Neural cell (in vitro differentiated cells): ENCODE results near the gene KCNJ4. TPM values are rescaled to one million over a fixed set of nuclear protein-coding genes. Genes with fewer than 3 reads are reported as not detected.

Source experiments
- H2AFZ ChIP-seq: fragments of 200-600, 300-800 bp; sonication (generic), shearing (Covaris generic); 2 replicates; pipeline ENCODE4 v1.6.0; 2014; ENCODE audit warnings: low read depth, mild to moderate bottlenecking, antibody characterized with exemption, low read length, moderate library complexity
- H3F3A ChIP-seq: fragments of 200-600 bp; shearing (Covaris generic); 2 replicates; pipeline ENCODE4 v1.6.1; 2016; ENCODE audit warnings: mild to moderate bottlenecking, moderate library complexity, mixed read lengths, antibody characterized with exemption, low read length; ENCODE audit not compliant: insufficient read depth, poor library complexity, severe bottlenecking
- H3K27ac ChIP-seq: fragments of 200-600, 300-800 bp; sonication (generic), shearing (Covaris generic); 2 replicates; pipeline ENCODE4 v1.5.1; 2014; ENCODE audit warnings: mild to moderate bottlenecking, low read length, moderate library complexity
- H3K27me3 ChIP-seq: fragments of 300-800, 200-600 bp; sonication (generic), shearing (Covaris generic); 2 replicates; pipeline ENCODE4 v1.6.0; 2014; ENCODE audit warnings: mild to moderate bottlenecking, low read depth, low read length, moderate library complexity; ENCODE audit not compliant: insufficient read depth
- H3K36me3 ChIP-seq: fragments of 300-800, 200-600 bp; sonication (generic), shearing (Covaris generic); 2 replicates; pipeline ENCODE4 v1.5.1; 2014; ENCODE audit warnings: mild to moderate bottlenecking, antibody characterized with exemption, low read length, moderate library complexity; ENCODE audit not compliant: insufficient read depth
- H3K4me2 ChIP-seq: fragments of 300-800, 200-600 bp; sonication (generic), shearing (Covaris generic); 2 replicates; pipeline ENCODE4 v1.6.0; 2014; ENCODE audit warnings: mild to moderate bottlenecking, low read length
- H3K4me3 ChIP-seq: fragments of 300-800, 200-600 bp; sonication (generic), shearing (Covaris generic); 2 replicates; pipeline ENCODE4 v1.5.1; 2014; ENCODE audit warnings: mild to moderate bottlenecking, low read length, moderate library complexity
- H3K79me2 ChIP-seq: fragments of 200-600 bp; shearing (Covaris generic); replicated peaks from 2 replicates; pipeline ENCODE4 v1.6.0; 2014; ENCODE audit warnings: mild to moderate bottlenecking, low read length, moderate library complexity; ENCODE audit not compliant: insufficient read depth
- H3K9ac ChIP-seq: fragments of 300-800, 200-600 bp; sonication (generic), shearing (Covaris generic); 2 replicates; pipeline ENCODE4 v1.6.1; 2016; ENCODE audit warnings: mild to moderate bottlenecking, low read length, mixed read lengths
- H3K9me2 ChIP-seq: fragments of 200-600 bp; shearing (Covaris generic); 2 replicates; pipeline ENCODE4 v1.6.1; 2016; ENCODE audit warnings: mild to moderate bottlenecking, low read length, mixed read lengths; ENCODE audit not compliant: insufficient read depth
- H3K9me3 ChIP-seq: fragments of 200-600, 300-800 bp; sonication (generic), shearing (Covaris generic); 2 replicates; pipeline ENCODE4 v1.6.1; 2016; ENCODE audit warnings: mild to moderate bottlenecking, mixed run types, low read length, moderate library complexity, mixed read lengths
- H4K20me1 ChIP-seq: fragments of 200-600 bp; shearing (Covaris generic); 2 replicates; pipeline ENCODE4 v1.6.1; 2016; ENCODE audit warnings: mild to moderate bottlenecking, mixed run types; ENCODE audit not compliant: insufficient read depth
- EP300 ChIP-seq: fragments of 450-650 bp; conservative IDR thresholded peaks from 2 replicates; pipeline ENCODE4 v1.6.1; 2014; ENCODE audit warnings: antibody characterized with exemption, mild to moderate bottlenecking, moderate library complexity; ENCODE audit not compliant: poor library complexity, severe bottlenecking
- EZH2 ChIP-seq: fragments of 200-600, 300-800 bp; shearing (Covaris generic), sonication (generic); IDR thresholded peaks from 2 replicates; pipeline ENCODE4 v1.6.1; 2014; ENCODE audit warnings: antibody characterized with exemption, low read length, borderline replicate concordance, mild to moderate bottlenecking; ENCODE audit not compliant: insufficient read depth, poor library complexity, severe bottlenecking
- MXI1 ChIP-seq: fragments of 450-650 bp; conservative IDR thresholded peaks from 2 replicates; pipeline ENCODE4 v1.6.1; 2014; ENCODE audit warnings: antibody characterized with exemption, mild to moderate bottlenecking; ENCODE audit not compliant: poor library complexity, severe bottlenecking
- POLR2AphosphoS5 ChIP-seq: IDR thresholded peaks from 2 replicates; pipeline ENCODE4 v1.6.1; 2012
- RAD21 ChIP-seq: fragments of 450-650 bp; conservative IDR thresholded peaks from 2 replicates; pipeline ENCODE4 v1.6.1; 2014; ENCODE audit warnings: antibody characterized with exemption, mild to moderate bottlenecking, moderate library complexity
- SMC3 ChIP-seq: fragments of 450-650 bp; conservative IDR thresholded peaks from 2 replicates; pipeline ENCODE4 v1.6.1; 2014; ENCODE audit warnings: antibody characterized with exemption, mild to moderate bottlenecking, moderate library complexity; ENCODE audit not compliant: poor library complexity
- TAF1 ChIP-seq: IDR thresholded peaks from 2 replicates; pipeline ENCODE4 v1.6.1; 2012; ENCODE audit warnings: low read depth
- polyA plus RNA-seq: library from polyadenylated mRNA; depleted of rRNA; stranded (reverse); fragments of >200 nt; gene quantifications from 2 replicates; pipeline ENCODE4 v1.2.3, GENCODE V29; 2014
- TF ChIP-seq, protein P1 (sequence below): fragments of 450-650 bp; IDR thresholded peaks from 2 replicates; pipeline ENCODE4 v1.5.1; 2014; ENCODE audit warnings: antibody characterized with exemption, mild to moderate bottlenecking, moderate library complexity; ENCODE audit not compliant: poor library complexity, severe bottlenecking
- TF ChIP-seq, protein P2 (sequence below): IDR thresholded peaks from 2 replicates; pipeline ENCODE4 v1.6.1; 2012; ENCODE audit warnings: borderline replicate concordance

Gene KCNJ4
- polyA plus RNA-seq, 1 donor from 2014 or later, result 1.7 TPM

DNA sequence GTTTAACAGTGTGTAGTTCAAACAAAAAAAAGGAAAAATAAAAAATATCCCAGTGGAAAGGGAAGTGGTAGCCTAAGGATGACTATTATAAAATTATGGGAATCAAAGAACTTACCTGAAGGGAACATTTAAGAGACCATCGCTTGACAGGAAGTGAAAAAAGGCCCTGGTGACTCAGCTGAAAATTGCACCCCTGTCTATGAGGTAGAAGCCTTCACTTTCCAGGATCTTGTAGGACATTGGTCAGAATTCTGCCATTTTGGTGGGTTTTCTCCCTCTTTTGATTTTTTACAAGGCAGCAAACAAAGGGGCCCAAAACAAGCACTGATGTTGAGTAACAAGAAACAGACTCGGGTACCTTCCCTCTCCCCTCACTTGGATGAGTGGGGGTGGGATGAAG, 35.5 kb upstream of the KCNJ4 start:
- H3K4me2 ChIP-seq, result no peak overlapping the region
- H3K27ac ChIP-seq, result no peak overlapping the region
- no peak overlapping the region for H3K9ac ChIP-seq
- no peaks in the 10 kb centered on the region for H3K9me2 ChIP-seq
- peaks cover 14% of the 10 kb centered on the region for H4K20me1 ChIP-seq
- H3K27me3 ChIP-seq, result no peaks in the 10 kb centered on the region
- H3K4me3 ChIP-seq, result no peak overlapping the region
- no peaks in the 10 kb centered on the region for H3F3A ChIP-seq
- H2AFZ ChIP-seq, result no peak overlapping the region
- H3K9me3 ChIP-seq, result no peaks in the 10 kb centered on the region
- H3K36me3 ChIP-seq, result peaks cover 31% of the 10 kb centered on the region
- no peak for TF ChIP-seq POLR2AphosphoS5
- TF ChIP-seq EP300, result no peak
- TF ChIP-seq EZH2, result no peak
- no peak for TF ChIP-seq MXI1
- TF ChIP-seq, protein P1, sequence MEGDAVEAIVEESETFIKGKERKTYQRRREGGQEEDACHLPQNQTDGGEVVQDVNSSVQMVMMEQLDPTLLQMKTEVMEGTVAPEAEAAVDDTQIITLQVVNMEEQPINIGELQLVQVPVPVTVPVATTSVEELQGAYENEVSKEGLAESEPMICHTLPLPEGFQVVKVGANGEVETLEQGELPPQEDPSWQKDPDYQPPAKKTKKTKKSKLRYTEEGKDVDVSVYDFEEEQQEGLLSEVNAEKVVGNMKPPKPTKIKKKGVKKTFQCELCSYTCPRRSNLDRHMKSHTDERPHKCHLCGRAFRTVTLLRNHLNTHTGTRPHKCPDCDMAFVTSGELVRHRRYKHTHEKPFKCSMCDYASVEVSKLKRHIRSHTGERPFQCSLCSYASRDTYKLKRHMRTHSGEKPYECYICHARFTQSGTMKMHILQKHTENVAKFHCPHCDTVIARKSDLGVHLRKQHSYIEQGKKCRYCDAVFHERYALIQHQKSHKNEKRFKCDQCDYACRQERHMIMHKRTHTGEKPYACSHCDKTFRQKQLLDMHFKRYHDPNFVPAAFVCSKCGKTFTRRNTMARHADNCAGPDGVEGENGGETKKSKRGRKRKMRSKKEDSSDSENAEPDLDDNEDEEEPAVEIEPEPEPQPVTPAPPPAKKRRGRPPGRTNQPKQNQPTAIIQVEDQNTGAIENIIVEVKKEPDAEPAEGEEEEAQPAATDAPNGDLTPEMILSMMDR, result no peak
- TF ChIP-seq, protein P2, sequence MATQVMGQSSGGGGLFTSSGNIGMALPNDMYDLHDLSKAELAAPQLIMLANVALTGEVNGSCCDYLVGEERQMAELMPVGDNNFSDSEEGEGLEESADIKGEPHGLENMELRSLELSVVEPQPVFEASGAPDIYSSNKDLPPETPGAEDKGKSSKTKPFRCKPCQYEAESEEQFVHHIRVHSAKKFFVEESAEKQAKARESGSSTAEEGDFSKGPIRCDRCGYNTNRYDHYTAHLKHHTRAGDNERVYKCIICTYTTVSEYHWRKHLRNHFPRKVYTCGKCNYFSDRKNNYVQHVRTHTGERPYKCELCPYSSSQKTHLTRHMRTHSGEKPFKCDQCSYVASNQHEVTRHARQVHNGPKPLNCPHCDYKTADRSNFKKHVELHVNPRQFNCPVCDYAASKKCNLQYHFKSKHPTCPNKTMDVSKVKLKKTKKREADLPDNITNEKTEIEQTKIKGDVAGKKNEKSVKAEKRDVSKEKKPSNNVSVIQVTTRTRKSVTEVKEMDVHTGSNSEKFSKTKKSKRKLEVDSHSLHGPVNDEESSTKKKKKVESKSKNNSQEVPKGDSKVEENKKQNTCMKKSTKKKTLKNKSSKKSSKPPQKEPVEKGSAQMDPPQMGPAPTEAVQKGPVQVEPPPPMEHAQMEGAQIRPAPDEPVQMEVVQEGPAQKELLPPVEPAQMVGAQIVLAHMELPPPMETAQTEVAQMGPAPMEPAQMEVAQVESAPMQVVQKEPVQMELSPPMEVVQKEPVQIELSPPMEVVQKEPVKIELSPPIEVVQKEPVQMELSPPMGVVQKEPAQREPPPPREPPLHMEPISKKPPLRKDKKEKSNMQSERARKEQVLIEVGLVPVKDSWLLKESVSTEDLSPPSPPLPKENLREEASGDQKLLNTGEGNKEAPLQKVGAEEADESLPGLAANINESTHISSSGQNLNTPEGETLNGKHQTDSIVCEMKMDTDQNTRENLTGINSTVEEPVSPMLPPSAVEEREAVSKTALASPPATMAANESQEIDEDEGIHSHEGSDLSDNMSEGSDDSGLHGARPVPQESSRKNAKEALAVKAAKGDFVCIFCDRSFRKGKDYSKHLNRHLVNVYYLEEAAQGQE, result no peak
- TF ChIP-seq RAD21, result no peak
- TF ChIP-seq SMC3, result no peak
- TF ChIP-seq TAF1, result no peak
- peaks cover 18% of the 10 kb centered on the region for H3K79me2 ChIP-seq

DNA sequence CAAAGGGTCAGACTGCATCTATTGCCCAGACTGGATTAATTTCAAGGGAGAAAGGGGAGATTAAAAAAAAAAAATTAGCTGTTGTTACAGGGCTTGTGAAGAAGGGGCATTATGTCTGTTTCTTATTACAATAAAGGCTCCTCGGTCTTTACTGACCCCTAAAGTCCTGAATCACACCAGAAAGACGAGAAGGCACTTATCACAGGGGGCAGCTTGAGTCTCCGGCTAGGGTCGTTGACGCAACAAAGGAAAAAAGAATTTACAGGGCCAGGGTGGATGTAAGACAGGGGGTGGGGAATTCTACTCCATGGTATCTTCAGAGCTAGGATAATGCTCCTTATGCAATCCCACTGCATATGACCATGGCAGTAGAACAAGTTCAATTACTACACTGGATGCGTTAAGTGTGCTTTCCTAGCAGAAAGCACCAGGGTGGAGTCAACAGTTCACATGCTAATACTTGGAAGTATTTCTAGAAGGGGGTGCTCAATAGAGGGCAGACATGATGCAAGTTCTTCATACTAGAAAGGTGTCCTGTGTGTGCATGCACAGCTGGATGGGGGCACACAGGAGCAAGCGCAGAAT, 34.7 kb upstream of the KCNJ4 start:
- H3K79me2 ChIP-seq, result peaks cover 15% of the 10 kb centered on the region
- peaks cover 29% of the 10 kb centered on the region for H3K36me3 ChIP-seq
- no peak overlapping the region for H2AFZ ChIP-seq

More for the DNA sequence above, 34.7 kb upstream of the KCNJ4 start:
- Histone ChIP-seq H3K9me3 (no peaks in the 10 kb centered on the region), H3K27me3 (no peaks in the 10 kb centered on the region), H3F3A (no peaks in the 10 kb centered on the region), H3K4me2 (no peak overlapping the region), H3K4me3 (no peak overlapping the region), H4K20me1 (peaks cover 13% of the 10 kb centered on the region), H3K9ac (no peak overlapping the region), H3K9me2 (no peaks in the 10 kb centered on the region), H3K27ac (no peak overlapping the region)
- no peak for TF ChIP-seq SMC3
- TF ChIP-seq, protein P2, result no peak
